ACHN (cell line): Measurements from ENCODE around the gene ARMC2.
"Not testable (repeated sequence)": the region's sequence is repeated elsewhere in the genome, so short reads cannot be mapped to it uniquely, and the experiment has no call there.

Experiments used
- DNase-seq: peaks from one replicate; pipeline ENCODE4 v3.0.0-alpha.2; 2015
- in situ Hi-C: cut with HindIII; loops from 2 replicates; pipeline ENCODE4 v1.10.0; 2017; ENCODE audit warnings: low sequenced_read_pairs, low pct_ligation_motif_present, low pct_unique_long_range_greater_than_20kb

Gene ARMC2

DNA sequence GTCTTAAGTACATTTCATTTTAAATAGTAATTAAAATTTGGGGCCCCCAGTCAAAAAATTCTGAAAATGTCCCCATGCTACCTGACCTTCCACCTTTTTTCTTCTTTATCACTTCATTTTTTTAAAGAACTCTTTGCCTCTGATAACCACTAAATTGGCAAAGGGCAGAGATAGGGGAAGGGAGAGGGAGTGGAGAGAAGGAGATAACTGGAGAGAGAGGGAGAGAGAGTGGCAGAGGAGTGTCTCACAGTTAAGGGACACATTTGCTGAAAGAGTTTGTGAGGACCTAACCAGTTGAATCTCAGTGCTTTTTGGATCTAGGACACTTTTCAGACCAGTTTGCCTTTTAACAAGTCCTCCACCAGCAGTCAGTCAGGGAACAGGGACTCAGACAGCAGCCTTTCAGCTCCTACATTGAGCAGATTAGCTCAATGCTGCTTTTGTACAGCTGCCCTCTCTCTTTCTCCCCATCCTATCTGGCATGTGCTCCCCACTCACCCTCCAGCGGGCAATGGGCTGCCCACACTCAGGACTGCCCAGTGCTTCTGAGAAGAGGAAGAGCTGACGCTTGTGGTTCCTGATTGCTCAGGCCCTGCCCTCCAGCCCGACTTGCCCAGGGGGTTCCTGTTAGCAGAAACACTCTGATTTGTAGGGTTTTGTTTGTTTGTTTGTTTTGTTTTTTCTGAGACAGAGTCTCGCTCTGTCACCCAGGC, 14.4 kb downstream of the ARMC2 start:
- DNase-seq: no peak
- in situ Hi-C loops: no loop called here

DNA sequence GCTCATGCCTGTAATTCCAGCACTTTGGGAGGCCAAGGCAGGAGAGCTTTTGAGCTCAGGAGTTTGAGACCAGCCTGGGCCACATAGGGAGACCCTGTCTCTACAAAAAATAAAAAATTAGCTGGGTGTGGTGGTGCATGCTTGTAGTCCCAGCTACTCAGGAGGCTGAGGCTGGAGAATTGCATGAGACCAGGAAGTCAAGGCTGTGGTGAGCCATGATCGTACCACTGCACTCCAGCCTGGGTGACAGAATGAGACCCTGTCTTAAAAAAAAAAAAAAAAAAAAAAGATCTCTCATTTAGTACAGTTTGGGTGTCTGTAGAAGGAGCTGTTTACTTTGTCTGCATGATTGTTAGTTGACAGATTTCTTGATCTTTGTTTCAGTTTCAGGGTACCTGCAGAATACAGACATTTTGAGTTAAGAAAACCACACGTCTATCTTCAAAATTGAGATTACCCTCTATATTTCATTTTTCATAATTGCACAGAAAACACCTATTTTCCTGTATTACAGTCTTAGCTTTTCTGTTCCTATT, 17.6 kb downstream of the ARMC2 start:
- DNase-seq, in situ Hi-C loops: not testable (repeated sequence)

DNA sequence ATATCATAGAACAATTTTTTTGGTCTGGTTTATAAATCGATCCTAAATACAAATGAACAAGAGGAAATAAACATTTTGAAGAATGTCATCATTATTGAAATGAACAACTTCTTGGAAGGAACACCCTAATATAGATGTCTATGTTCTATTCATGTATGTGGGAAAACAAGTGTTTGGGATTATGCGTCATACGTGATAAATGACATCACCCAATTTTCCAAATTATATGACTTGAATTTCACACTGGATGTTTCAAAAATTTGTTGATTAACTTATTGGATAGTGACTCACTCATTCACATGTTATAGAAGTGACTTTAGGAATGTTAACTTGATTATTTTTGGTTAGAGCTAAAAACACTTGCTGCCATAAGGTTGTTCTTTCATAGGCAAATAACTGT, 18.6 kb downstream of the ARMC2 start:
- in situ Hi-C loops: no loop called here
- no peak for DNase-seq

DNA sequence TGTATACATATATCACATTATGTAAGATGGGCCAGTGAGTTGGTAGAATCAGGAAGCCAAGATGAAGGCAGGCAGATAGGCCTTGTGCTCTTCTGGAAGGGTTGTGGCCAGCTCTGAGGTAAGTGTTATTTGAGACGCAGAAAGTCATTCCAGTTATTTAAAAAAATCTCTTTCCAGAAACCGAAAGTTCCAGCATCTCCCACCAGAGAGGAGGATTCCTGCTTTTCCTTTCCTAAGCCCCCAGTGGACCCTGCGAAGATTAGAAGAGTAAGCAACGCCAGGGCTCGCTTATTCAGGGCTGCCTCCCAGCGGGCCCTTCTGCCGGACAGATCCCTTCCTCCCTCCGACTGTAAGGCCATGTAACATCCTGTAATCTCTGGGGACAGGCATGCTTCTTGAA, 20.4 kb downstream of the ARMC2 start:
- in situ Hi-C loops: no loop called here
- DNase-seq: no peak

- no peak for DNase-seq
- in situ Hi-C loops: no loop called here
Measured at GRCh38 chr6:108869876-108870275, 21.7 kb downstream of the ARMC2 start.

DNA sequence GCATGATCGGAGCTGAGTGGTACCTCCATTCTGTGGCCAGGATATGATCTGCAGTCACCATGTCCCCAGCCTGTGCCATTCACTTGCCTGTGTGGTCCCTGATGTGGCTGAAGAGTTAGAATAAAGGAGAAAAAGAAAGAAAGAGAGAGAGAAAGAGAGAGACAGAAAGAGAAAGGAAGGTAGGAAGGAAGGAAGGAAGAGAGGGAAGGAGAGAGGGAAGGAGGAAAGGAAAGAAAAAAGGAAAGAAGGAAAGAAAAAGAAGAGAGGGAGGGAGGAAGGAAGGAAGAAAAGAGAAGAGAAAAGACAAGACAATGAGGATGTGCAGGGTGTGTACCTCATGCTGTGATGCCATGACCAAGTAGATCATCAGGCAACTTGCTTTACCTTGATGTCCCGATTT, 22.1 kb downstream of the ARMC2 start:
- no peak for DNase-seq
- in situ Hi-C loops: no loop called here

DNA sequence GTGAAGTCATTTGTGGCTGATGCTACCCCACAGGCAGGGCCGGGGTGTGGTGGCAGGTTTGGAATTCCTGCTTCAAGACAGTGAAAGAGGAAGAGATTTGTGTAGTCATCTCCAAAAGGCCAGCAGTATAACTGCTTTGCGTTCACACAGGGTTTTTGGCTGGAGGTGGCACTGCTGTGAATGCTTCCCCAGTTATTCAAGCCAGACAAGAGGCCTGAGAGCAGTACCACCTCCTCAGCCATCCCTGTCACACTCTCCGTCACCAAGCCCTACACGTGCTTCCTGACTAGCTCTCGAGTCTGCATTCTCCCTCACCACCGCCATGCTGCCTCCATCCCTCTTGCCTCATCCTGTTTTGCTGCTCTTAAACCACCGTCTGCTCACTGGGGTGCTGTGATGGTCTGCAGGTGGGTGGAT, 23.9 kb downstream of the ARMC2 start:
- in situ Hi-C loops: no loop called here
- DNase-seq: no peak

DNA sequence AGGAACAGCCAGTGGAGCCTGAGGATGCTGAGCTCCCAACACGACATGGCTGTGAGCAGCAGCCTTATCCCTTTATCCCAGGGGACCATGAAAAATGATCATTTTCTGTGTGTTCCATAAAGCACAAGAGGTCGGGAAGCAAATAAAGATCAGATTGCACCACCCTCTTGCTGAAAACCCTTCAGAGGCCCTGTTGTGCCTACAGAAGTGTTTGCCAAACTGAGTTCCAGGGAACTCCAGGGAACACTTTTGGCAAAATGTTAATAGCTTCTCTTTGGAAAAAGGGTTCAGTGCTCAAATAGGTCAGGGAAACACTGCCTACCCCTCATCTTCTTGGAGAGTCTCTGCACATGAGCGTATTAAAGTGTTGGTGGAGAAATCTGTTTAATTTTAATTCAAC, 24.4 kb downstream of the ARMC2 start:
- in situ Hi-C loops: no loop called here
- no peak for DNase-seq

DNA sequence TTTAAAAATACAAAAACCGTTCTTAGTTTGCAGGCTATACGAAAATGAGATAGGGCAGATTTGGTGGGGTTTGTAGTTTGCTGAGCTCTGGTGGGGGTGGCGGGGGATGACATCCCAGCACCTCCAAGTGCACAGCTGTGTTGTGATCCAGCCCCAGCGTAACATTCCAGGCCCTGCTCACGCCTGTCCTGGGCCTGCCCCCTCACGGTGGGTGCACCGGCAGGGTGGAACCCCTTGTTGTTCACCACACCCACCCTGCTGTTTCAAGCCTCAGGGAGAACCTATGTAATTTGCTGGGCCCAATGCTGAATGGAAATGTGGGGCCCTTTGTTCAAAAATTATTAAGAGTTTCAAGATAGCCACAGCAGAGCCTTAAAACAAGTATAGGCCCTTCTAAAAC, 25.0 kb downstream of the ARMC2 start:
- no peak for DNase-seq
- in situ Hi-C loops: no loop called here

DNA sequence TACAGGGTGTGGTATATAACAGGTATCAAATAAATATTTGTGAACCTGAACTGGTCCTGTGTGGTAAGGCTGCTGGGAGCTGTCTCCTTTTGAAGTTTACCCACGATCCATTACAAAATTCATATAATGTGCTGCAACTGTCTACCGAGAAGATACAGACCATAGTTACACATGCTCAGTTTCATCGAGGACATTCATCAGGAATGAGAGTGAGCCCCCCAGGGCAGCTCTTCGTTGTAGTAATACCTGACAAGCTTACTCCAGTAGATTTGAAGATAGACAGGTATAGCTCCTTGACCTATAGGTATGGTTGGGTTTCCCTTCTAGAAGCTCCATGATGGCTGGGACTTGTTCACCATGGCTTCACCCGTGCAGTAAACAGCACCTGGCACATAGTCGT, 25.7 kb downstream of the ARMC2 start:
- in situ Hi-C loops: no loop called here
- DNase-seq: no peak

- in situ Hi-C loops: no loop called here
- no peak for DNase-seq
Measured at GRCh38 chr6:108874470-108875160, 26.4 kb downstream of the ARMC2 start.

GRCh38 chr6:108875161-108875555, 26.9 kb downstream of the ARMC2 start:
- in situ Hi-C loops: no loop called here
- DNase-seq: no peak

- in situ Hi-C loops: no loop called here
- no peak for DNase-seq
Measured at GRCh38 chr6:108877046-108877751, 29.0 kb downstream of the ARMC2 start.

- in situ Hi-C loops: no loop called here
- no peak for DNase-seq
Measured at GRCh38 chr6:108878942-108879341, 30.7 kb downstream of the ARMC2 start.

DNA sequence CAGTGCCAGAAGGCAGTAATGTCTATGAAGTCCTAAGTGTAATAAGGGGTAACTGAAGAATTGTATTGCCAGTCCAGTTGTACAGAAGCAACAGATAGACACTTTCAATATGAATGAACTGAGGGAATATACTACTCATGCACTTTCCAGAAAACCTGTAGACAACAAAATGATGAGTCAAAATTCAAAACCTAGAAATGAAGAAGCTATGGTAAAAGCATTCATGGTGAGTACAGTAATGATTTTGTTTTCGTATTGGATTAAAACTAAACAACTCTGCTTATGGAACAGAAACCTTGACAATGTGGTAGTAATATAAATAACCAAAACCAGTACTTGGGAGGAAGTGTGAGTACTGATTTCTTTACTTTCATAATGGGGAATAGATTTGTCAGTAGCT, 35.0 kb downstream of the ARMC2 start:
- in situ Hi-C loops: no loop called here
- DNase-seq: no peak

DNA sequence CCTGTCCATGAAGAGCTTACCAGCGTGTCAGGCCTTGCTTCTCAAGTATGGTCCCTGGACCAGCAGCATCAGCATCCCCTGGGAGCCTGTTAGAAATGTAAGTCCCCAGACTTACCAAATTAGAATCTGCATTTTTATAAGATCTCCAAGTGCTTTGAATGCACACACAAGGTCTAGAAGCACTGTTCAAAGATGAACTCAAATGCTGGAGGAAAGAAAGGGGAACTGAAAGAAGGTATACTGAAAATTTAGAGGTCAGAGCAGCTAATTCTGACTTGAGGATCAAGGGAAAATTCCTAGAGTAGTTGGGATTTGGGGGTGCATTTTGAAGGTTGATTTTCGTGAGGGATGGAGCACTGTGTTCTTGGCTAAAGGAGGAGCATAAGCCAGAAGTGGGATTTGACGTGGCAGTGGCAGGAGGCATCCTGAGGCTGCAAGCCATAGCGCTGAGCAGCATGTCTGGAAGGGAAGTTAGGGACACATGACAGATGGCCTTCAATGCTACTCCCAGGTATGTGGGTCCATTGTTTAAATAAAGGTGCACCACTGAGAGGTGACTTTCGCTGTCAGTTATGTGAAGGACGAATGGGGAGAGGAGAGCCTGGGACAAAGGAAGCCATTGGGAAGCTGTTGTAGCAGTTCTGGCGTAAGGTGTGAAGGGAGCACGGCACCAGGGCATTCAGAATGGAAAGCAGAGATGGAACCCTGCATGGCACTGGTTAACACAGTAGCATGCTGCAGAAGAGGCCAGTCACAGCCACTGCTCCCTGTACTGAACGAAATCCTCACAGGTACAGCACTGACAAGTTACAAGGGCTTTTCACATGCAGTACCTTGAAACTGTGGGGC, 36.2 kb downstream of the ARMC2 start:
- in situ Hi-C loops: no loop called here
- DNase-seq: no peak

GRCh38 chr6:108888052-108888451, 39.8 kb downstream of the ARMC2 start:
- no peak for DNase-seq
- in situ Hi-C loops: no loop called here

DNA sequence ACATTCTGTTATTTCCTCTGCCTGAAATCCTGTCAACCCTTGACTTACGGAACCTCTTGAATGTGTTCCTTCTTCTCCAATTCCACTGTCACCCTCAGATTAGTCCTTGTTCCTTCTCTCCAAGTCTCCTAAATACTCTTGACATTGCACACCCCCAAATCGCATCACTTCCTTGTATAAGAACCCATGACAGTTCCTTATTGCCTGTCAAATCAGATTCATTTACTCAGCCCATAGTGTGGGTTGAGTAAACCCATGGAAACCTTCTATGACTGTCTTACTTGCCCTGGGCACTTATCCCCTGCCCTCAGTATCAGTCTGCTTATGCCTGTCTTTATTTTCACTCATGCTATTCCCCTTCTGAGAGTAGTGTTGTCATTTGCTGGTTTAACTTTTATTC, 40.5 kb downstream of the ARMC2 start:
- DNase-seq: no peak
- in situ Hi-C loops: no loop called here

GRCh38 chr6:108890898-108891297, 42.7 kb downstream of the ARMC2 start:
- DNase-seq, in situ Hi-C loops: not testable (repeated sequence)
